Hepatocyte (in vitro differentiated cells): ENCODE measurements around the gene OPCML.

Experiments
- EZH2 ChIP-seq: fragments of 200-600 bp; sonication (generic); IDR thresholded peaks from 2 replicates; pipeline ENCODE4 v1.6.1; 2016; ENCODE audit warnings: antibody characterized with exemption, mild to moderate bottlenecking, borderline replicate concordance
- EZH2phosphoT487 ChIP-seq: fragments of 200-600 bp; sonication (generic); IDR thresholded peaks from one replicate; pipeline ENCODE4 v1.6.1; 2018; ENCODE audit warnings: antibody characterized with exemption, mild to moderate bottlenecking, low read depth, moderate library complexity; ENCODE audit not compliant: unreplicated experiment, severe bottlenecking
- TF ChIP-seq, protein P1 (sequence below): fragments of 200-600 bp; sonication (generic); IDR thresholded peaks from 2 replicates; pipeline ENCODE4 v1.5.1; 2016; ENCODE audit warnings: antibody characterized with exemption, mild to moderate bottlenecking; ENCODE audit not compliant: poor library complexity

DNA sequence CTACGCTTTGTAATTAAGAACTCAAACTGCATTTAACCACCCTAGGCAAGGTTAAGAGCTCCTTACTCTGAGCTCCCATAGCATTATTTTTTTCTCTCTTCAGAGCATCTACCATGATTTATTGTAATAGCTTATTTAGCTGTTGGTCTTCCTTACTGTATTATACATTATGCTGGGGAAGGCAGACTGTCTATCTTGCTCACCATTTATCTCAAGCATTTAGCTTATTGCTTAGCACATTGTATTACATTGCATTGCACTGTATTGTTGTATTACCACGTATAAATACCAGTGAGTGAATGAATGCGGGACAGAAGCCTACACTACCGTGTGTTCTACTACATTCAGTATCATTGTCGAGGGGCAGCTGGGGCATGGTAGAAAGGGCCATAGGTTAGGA lies 324.3 kb downstream of the OPCML start:
- TF ChIP-seq, protein P1, sequence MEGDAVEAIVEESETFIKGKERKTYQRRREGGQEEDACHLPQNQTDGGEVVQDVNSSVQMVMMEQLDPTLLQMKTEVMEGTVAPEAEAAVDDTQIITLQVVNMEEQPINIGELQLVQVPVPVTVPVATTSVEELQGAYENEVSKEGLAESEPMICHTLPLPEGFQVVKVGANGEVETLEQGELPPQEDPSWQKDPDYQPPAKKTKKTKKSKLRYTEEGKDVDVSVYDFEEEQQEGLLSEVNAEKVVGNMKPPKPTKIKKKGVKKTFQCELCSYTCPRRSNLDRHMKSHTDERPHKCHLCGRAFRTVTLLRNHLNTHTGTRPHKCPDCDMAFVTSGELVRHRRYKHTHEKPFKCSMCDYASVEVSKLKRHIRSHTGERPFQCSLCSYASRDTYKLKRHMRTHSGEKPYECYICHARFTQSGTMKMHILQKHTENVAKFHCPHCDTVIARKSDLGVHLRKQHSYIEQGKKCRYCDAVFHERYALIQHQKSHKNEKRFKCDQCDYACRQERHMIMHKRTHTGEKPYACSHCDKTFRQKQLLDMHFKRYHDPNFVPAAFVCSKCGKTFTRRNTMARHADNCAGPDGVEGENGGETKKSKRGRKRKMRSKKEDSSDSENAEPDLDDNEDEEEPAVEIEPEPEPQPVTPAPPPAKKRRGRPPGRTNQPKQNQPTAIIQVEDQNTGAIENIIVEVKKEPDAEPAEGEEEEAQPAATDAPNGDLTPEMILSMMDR = no peak
- no peak for TF ChIP-seq EZH2
- no peak for TF ChIP-seq EZH2phosphoT487
